HL-60/S4 treated with phorbol 12-myristate 13-acetate at 8.2 ng/mL for 4 days and 3 days (cell line): ENCODE data around the gene COL5A1.
"Not testable (repeated sequence)": the region's sequence is repeated elsewhere in the genome, so short reads cannot be mapped to it uniquely, and the experiment has no call there.

Experiments
- in situ Hi-C: fragments of 300-500 bp; cut with MboI; formaldehyde crosslinking; loops from 2 replicates; pipeline ENCODE4 v1.15.0; 2022; ENCODE audit warnings: low sequenced_read_pairs

The COL5A1 gene

DNA sequence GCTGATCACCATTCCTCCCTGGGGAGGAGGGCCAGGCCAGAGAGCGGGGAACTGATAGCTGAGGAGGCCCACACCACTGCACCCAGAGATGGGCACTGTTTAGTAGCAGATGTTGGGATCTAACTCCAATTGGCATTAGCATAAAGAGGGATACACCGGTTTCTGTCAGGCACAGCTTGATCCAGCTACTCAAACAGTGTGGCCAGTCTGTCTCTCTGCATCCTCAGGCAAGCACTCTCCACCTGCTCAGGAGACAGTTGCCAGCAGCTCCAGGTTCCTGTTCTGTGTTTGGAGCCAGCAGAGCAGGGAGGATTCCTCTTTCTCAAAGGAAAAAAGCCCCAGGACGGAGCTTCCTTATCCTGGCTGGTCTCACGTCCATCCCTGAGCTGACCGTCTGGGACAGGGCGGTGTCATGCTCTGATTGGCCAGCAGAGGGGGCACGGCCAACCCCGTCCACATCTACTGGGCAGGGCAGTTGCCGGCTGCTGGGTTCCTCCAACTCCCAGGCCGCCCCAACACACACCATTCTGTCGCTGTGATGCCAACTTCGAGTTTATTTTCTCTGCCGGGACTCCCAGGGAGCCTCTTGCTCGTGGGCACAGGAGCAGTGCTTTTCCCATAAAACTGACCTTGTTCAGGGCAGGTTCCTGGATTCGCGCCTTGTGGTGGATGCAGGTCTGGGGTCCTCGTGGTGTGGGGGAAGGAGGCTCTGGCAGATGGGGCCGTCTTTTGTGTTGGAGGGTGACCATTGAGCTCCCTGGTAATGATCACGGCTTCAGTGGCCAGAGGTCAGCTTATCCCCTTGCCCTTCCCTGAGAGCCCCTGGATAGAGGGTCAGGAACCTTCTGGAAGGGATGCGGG, 47.9 kb downstream of the COL5A1 start:
- in situ Hi-C loops = loop anchor here (25.0 kb wide), 1 partner anchor 298 kb away; no protein-coding TSS in a partner anchor

DNA sequence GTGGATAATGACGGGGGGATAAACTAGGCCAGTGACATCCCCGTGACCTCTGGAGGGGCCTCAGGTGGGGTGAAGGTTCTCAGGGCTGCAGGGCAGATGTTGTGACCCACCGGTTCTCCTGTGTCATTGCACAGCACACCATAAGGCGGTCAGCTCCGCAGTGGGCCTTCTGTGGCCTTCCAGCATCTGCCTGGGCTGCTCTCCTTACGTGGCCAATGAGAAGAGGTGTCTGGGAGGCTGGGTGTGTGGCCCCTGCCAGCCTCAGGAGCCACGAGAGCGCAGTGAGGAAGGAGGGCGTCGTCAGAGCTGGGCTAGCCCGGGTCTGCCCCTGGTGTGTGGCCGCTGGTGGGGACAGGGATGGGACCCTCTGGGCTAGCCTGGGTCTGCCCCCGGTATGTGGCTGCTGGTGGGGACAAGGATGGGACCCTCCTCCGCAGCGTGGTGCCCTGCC, 48.7 kb downstream of the COL5A1 start:
- in situ Hi-C loops = loop anchor here (25.0 kb wide), 1 partner anchor 297 kb away; no protein-coding TSS in a partner anchor

DNA sequence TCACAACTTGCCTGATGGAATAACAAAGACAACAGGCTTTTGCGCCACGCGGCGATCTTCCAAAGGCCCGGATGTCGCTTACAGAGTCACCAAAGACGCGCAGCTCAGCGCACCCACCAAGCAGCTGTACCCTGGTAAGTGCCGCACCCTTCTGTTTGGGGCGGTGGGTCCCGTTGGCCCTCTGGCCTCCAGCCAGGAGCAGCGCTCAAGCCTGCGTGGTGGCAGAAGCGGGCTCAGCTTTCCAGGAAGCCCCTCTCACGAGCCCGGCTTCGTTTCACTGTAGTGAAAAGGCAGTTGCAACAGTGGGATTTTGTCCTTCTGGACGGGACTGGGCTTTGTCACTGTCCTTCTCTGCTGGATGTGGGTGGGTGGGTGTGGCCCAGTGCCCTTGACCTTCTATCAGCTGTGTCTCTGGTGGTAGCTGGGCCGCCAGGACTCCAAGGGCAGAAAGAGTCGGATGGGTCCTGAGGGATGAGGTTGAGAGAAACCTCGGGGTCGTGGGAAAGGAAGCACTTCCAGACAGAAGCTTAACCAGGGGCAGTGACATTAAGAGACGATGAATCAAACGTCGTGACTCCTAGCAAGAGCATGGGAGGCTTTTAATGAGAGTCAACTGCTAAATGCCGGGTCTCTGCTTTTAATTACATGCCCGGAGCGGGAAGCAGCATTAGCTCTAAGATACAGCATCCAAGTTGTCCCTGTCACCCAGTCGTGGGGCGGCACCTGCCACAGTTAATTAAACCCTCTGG, 49.5 kb downstream of the COL5A1 start:
- in situ Hi-C loops = loop anchor here (25.0 kb wide), 1 partner anchor 296 kb away; no protein-coding TSS in a partner anchor

DNA sequence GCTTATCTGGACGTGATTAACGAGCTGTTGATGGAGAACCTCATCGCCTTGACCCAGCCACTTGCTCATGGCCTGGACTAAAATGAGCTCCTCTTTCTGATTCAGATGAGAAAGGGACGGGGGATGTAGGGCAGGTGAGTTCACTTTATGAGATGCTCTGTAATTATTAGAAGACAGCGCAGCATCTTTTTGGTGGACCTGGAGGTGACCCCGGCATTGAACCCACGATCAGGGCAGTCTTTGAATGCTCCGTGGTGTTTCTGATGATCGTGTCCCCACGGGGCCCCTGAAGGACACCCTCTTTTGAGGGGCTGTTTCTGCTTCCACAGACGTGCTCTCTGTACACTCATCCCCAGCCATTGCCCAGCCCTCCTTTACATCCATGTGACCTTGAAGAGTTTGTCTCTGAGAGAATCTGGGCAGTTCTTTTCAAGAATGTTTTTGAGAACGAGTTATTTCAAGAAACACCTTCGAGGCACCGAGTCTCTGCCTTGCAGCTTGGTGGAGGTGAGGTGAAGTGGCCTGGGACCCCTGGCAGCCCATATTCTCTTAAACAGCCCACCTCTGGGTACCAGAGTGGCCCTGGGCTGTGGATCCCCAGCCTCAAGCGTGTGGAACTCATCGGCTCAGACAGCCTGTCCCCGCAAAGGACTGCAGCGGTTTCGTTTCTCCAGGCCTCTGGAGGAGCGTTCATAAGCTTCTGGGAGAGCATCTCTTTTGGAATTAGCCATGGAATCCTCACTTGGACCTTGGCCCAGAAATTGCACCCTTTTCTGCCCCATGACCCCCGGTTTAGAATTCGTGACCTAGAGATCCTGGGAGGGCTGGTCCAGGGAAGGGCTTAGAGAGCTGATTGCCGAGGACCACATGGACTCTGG, 50.3 kb downstream of the COL5A1 start:
- in situ Hi-C loops = loop anchor here (25.0 kb wide), 1 partner anchor 295 kb away; no protein-coding TSS in a partner anchor

DNA sequence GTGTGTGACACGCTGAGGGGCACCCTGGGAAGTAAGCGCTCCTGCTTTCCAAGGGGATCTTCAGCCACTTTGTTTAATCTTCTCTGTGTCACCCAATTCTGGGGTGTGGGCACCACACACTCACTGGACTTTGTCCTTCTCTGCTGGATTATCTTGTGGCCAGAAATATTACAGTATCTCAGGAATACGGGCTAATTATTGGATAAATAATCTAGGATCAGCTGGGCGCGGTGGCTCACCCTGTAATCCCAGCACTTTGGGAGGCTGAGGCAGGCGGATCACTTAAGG, 50.9 kb downstream of the COL5A1 start:
- in situ Hi-C loops = loop anchor here (25.0 kb wide), 1 partner anchor 295 kb away; no protein-coding TSS in a partner anchor

DNA sequence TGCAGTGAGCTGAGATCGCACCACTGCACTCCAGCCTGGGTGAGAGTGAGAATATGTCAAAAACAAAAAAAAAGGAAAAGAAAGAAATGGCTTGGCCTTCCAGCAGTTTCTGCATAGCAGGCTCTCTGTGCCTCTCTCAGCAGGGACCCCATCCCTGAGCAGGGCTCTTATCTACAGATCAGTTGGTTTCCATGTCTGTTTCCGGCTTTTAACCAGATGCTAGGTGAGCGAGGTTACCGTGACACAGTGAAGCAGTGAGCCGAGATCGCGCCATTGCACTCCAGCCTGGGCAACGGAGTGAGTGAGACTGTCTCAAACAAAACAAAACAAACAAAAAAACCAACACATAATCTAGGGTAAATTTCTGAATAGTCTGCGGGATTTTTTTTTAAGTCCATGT, 51.4 kb downstream of the COL5A1 start:
- in situ Hi-C loops = loop anchor here (25.0 kb wide), 1 partner anchor 294 kb away; no protein-coding TSS in a partner anchor

DNA sequence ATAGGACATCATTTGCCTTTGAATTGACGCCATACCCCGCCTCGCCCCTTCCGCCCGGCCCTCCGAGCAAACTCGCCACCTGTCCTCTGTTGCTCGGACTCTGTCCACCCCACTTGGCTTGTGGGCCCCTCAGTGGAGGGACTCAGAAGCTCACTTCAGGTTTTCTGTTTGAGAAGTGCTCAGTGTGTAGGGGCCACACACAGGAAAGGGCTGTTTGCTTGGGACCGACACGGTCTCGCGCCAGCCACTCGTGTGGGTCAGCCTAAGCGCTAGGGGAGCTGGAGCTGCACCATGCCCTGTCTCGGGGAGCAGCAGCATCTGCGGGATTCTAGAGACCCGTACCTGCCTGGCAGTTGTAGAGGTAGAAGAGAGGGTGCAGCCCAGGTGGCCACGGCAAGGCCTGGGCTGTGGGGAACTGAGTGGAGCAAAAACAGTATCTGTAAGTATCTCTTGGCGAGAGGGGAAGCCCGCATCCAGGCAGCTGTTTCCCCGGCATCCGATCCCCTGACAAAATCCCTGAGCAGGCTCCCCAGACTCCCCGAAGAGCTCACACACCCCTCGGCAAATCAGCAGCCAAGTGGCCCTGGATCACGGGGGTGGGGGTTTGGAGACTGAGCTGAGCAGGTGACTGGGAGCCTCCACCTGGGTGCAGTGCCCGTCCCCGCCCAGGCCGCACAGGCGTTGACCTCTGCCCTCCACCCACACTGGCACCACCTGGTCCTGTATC, 52.2 kb downstream of the COL5A1 start:
- in situ Hi-C loops = loop anchor here (25.0 kb wide), 1 partner anchor 293 kb away; no protein-coding TSS in a partner anchor

DNA sequence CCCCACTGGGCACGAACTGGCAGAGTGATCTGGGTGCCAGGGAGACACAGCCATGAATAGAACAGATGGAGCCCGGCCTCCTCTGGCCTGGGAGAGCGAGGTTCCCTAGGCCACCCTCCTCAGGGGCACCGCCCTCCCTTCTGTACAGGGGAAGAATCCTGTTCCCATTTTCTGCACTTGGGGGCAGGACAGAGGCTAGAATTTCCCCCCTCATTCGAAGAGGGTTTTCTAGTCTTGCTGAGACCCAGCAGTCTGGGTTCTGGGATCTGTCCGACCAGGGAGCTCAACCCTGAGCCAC, 52.7 kb downstream of the COL5A1 start:
- in situ Hi-C loops = loop anchor here (25.0 kb wide), 1 partner anchor 293 kb away; no protein-coding TSS in a partner anchor

DNA sequence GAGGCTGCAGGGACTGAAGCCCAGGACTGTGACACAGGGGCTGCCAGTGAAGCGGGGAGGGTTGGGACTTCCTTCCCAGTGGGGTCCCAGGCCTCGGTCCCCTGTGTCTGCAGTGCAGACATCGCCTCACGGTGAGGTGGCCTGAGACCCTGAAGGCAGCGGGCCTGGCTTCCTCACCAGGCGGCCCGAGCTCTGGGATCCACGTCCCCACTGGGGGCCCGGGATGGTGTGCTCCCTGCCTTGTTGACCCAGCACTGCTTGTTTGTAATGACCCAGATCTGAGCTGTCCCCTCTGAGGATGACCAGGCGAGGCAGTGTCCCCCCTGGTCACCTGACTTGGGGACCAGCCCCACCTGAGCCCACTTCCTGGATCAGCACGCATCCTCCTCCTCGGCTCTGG, 53.1 kb downstream of the COL5A1 start:
- in situ Hi-C loops = loop anchor here (25.0 kb wide), 1 partner anchor 293 kb away; no protein-coding TSS in a partner anchor

DNA sequence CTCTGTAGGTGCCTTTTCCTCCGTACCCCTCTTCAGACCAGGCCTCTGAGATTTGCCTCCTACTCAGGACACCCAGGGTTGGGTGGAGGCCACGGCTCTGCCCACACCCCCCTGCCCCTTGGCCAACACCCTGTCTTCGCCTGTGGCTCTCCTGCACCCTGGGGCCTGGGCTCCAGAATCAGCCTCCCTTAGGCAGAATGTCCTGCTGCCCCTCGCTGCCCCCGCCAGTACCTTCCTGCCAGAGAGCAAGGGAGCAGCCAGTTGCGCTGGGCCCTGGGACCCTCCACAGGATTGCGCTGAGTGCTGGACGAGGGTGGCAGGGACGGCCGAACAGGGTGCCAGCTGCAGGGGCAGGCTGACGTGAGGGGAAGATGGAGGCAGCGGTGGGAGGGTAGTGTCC, 53.5 kb downstream of the COL5A1 start:
- in situ Hi-C loops = loop anchor here (25.0 kb wide), 1 partner anchor 292 kb away; no protein-coding TSS in a partner anchor

DNA sequence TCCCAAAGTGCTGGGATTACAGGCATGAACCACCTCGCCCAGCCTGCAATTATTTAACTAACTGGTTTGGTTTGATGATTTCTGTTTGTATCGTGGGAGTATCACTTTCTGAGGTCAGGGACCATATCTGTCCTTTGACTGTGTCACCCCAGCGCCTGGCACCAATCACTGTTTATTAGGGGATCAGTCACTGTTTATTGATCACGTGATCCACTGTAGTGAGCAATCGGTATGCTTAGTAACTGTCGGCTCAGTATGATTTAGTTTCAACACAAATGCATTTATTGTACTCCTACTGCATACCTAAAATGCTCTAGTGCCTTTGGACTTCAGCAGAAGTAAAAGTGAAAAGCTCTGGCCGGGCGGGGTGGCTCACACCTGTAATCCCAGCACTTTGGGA, 54.8 kb downstream of the COL5A1 start:
- in situ Hi-C loops = loop anchor here (25.0 kb wide), 1 partner anchor 291 kb away; no protein-coding TSS in a partner anchor

DNA sequence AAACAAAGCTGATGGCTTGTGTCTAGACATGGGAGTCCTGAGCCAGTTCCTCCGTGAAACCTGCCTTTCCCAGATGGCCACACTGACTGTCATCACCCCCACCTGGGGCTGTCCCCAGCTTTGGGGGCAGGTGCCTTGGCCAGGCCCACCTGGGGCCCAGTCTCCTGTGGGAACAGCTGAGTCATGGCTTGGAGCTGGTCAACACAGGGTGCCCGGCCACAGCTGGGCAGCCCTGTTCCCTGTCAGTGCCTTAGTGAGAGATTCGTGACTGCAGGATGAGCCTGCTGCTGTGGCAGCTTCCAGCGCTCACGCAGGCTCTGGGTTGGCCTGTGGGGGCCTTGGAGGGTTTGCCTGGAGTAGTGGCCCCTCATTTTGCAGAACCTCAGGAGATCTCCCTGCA, 56.5 kb downstream of the COL5A1 start:
- in situ Hi-C loops = loop anchor here (25.0 kb wide), 1 partner anchor 289 kb away; no protein-coding TSS in a partner anchor

DNA sequence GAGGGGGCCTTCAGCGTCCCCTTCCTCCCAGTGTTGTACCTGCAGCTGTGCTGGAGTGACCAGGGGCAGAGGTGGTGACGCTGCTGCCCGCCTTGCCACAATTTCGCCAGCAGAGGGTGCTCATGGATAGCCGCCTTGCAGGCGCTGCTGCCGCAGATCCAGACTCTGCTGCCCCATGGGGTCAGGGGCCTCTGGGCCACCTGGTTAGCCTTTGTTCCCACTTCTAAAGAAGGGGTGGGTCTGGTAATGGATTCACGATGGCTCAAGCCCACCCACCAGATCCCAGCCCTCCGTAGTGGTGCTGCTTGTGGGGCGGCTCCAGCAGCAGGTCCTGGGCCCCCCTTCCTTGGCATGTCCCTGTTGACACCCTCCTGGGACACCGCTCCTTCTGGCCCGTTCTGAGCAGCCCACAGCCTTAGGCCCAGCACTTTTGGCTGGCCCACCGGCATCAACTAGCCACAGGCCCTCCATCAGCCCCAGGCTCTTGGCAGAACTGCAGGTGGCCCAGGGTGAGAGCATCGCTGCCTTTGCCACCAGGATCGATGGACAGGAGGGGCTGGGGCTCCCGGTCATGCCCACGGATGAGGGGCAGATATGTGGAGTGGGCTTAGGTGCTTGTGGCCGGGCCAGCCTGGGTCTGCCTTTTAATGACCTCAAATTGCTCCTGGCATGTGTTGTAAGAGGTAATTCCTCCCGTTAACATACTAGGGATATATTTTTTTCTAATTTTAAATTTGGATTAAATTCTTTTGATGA, 57.2 kb downstream of the COL5A1 start:
- in situ Hi-C loops = loop anchor here (25.0 kb wide), 1 partner anchor 289 kb away; no protein-coding TSS in a partner anchor

DNA sequence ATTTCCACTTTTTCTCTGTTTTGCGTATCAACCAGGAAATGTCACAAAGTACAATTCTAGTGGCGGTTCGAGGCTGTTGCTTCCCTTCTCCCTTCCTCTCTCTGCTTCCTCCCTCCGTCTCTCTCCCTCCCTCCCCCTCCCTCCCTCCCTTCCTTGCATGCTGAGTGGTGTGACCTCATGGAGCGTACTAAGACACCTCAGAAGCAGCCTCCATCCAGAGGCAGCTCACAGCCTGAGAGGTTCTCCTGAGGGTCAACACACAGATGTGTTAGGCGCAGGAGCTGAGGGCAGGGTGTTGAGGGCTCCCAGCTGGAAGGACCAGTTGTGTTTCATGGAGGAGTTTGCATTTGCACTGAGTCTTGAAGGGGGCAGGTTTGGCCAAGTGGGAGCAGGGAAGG, 57.7 kb downstream of the COL5A1 start:
- in situ Hi-C loops = loop anchor here (25.0 kb wide), 1 partner anchor 288 kb away; no protein-coding TSS in a partner anchor

DNA sequence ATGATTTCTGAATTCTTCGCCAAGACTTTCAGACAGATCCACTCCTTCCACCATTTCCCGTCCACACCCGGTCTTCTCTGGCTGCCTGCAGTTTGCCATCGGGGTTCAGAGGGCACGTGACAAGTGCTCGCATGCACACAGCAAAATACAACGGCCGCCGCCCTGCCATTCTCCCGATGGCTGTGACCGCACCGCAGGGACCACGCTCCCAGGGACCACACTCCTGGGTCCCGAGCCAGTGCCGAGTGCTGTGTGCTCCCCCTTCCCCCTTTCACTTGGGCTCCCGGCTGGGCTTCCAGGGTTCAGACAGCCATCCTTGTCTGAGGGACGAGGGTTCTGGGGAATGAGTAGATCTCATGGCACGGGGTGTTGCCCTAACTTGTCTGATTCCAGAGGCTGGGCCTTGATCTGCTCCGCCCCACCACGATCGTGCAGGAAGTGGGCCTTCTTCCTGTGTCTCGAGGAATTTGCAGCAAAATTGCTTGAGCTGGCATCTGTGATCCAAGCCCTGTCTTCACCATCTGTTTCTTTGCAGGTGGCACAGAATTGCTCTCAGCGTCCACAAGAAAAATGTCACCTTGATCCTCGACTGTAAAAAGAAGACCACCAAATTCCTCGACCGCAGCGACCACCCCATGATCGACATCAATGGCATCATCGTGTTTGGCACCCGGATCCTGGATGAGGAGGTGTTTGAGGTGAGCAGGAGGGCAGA, 59.2 kb downstream of the COL5A1 start:
- in situ Hi-C loops = no loop called here

DNA sequence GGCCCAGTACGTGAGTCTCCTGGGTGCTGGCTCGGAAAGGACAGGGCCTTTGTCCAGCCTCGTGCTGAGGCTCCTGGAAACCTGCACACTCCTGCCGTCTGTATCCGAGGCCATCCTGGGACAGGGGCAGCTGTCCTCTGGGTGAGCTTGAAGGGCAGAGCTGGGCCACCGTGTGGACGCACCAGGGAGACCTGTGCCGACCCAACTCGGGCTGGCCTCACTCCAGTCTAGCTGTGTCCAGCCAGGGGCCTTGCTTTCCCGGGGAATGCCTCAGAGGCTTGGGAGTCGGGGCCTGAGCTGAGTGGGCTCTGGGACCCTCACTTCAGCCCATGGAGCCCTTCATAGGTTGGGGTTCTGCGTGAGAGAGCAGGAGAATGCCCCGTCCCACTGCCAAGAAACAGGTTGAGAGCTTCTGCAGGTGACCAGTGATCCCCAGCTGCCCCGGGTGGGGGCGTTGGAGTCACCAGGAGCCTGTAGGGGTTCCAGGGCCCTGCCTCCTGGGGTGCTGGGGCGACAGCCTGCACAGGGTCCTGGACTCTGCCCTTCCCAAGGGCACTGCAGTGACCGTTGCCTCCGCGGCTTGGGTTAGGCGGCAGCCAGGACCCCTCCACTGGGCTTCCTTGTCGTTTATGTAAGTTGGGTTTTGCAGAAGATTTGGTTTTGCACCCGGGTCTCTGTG, 60.1 kb downstream of the COL5A1 start:
- in situ Hi-C loops = no loop called here

DNA sequence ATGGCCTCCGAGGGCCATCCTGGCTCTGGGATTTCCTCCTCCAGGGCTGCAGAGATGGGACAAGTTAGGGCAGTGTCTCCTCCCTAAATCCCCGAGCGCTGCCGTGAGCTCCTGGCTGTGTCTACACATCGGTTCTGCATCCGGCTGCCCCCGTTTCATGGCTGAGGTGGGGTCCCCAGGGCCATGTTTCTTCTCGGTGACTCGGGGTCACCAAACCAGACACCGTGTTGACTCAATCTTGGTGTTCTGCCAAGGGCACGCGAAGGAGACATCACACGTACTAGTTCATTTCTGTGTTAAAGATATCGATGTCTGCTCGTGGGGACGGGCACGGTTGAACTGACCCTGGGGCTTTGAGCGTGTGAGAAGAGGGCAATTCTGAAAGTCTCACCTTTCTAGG, 60.7 kb downstream of the COL5A1 start:
- in situ Hi-C loops = no loop called here

DNA sequence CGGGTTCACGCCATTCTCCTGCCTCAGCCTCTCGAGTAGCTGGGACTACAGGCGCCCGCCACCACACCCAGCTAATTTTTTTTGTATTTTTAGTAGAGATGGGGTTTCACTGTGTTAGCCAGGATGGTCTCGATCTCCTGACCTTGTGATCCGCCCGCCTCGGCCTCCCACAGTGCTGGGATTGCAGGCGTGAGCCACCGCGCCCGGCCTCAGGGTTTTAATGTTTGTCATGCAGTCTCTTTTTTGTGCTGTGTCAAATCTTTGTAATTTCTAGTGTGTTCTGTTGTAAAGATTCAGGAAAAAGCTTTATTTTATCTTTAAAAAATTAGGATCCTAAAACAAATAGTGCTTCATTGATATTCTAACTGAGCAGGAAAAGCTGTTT, 62.1 kb downstream of the COL5A1 start:
- in situ Hi-C loops = not testable (repeated sequence)
